HG03442 (cell line): ENCODE measurements around the gene CERS6.
"Not testable (repeated sequence)": the region's sequence is repeated elsewhere in the genome, so short reads cannot be mapped to it uniquely, and the experiment has no call there.

Source experiments
- ATAC-seq: cut with Tn5 transposase; IDR thresholded peaks from one replicate; pipeline ENCODE4 v1.9.1; 2021; ENCODE audit warnings: mild to moderate bottlenecking, moderate library complexity; ENCODE audit not compliant: unreplicated experiment

Gene CERS6

DNA sequence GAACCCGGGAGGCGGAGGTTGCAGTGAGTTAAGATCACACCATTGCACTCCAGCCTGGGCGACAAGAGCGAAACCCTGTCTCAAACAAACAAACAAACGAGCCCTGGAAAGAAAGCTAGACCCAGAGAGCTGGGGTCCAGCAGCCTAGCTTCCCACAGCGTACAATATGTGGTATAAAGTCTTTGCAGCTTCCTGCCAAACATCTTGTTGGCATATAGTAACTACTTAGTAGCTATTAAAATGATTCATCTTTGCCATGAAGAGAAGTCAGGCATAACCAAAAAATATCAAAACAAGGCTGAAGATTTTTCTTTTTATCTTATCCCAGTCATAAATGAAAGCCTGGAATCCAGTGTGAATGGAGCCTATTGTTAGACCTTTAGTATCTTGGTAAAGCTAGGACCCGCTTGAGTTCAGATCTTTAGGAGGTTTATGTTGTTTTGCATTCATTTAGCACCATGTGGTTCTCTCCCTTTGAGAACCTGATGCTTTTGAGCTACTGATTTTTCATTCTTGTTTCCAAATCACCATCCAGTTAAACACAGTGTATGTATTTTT lies 206.7 kb downstream of the CERS6 start:
- ATAC-seq: no peak

DNA sequence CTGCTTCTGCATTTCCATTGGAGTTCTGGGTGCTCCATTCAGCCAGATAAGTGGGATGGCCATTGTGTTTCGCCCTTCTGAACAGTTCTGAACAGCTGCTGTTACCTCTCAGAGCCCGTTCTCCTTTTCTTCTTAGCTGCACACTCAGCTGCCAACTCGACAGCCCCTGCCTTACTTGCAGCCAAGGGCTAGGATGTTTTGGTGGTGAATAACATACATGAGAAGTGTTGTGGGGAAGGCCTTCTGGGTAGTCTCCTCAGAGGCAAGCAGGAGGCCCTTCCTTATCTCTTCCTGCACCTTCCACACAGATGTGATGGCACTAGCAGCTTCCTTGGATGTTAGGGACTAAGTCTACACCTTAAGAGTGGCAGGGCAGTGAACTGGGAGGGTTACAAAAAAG lies 207.9 kb downstream of the CERS6 start:
- no peak for ATAC-seq

- not testable (repeated sequence) for ATAC-seq
These were observed 208.6 kb downstream of the CERS6 start for GRCh38 chr2:168664715-168665114.

GRCh38 chr2:168666339-168666738 lies 210.3 kb downstream of the CERS6 start:
- ATAC-seq: no peak

DNA sequence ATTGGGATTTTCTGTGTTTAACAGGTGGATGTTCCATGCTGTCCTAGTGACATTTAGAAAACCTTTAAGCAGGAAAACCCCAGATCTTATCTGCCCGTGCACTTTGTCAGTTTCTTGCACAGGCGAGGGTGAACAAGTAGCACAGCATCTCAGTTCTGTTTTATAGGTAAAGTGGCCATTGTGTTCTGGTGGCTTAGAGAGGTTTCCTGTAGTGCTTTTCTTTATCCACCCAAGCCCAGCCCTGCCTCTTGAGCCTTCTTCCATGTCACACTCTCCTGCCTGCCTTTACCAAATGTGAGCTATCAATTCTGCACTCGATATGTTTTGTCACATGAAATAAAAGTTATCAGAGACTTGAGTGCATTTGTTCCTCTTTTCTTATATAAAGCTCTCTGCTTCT lies 211.1 kb downstream of the CERS6 start:
- no peak for ATAC-seq

GRCh38 chr2:168669151-168669550 lies 213.1 kb downstream of the CERS6 start:
- no peak for ATAC-seq

GRCh38 chr2:168670478-168670877 lies 214.4 kb downstream of the CERS6 start:
- ATAC-seq: no peak

- ATAC-seq: no peak
These were observed 215.9 kb downstream of the CERS6 start for GRCh38 chr2:168671932-168672331.

- no peak for ATAC-seq
These were observed 217.5 kb downstream of the CERS6 start for GRCh38 chr2:168673265-168674189.

GRCh38 chr2:168678153-168678853 lies 222.2 kb downstream of the CERS6 start:
- no peak for ATAC-seq

DNA sequence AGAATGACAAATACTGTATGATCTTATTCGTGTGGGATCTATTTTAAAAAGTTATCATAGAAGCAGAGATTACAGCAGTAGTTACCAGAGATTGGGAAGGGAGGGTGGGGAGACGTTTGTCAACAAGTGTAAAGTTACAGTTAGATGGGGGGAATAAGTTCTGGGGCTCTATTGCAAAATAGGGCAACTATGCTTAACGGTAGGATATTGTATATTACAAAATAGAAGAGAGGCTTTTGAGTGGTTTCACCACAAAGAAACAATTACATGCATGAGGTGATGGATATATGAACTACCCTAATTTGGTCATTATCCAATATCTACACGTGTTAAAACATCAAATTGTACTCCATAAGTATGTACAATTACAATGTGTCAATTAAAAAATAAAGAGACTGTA lies 223.0 kb downstream of the CERS6 start:
- ATAC-seq: no peak

DNA sequence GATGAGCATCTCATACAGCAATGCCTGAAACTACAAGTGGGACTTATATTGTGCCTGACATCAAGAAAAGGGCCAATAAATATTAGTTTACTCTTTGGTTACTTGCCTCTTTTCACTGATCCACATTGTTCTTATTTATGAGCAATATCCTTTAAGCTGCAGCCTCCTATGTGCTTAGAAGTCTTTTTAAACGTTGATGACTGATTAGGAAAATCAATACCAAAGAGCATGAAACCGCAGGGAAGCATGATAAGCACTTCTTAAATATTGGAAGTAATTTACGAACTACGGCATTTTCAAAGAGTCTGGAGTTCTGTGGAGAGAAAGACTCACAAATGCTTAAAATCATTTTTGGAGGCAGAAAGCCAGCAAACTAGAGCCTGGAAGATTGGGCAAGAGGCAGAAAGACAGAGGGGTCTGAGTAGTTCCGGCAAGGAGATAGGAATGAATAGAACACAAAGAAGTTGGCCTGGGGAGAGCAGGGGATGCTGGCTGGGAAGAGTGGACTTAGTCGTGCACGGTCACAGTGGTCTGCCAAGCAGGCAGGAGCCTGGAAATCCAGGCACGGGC lies 223.8 kb downstream of the CERS6 start:
- no peak for ATAC-seq

GRCh38 chr2:168683996-168684395 lies 227.9 kb downstream of the CERS6 start:
- no peak for ATAC-seq

DNA sequence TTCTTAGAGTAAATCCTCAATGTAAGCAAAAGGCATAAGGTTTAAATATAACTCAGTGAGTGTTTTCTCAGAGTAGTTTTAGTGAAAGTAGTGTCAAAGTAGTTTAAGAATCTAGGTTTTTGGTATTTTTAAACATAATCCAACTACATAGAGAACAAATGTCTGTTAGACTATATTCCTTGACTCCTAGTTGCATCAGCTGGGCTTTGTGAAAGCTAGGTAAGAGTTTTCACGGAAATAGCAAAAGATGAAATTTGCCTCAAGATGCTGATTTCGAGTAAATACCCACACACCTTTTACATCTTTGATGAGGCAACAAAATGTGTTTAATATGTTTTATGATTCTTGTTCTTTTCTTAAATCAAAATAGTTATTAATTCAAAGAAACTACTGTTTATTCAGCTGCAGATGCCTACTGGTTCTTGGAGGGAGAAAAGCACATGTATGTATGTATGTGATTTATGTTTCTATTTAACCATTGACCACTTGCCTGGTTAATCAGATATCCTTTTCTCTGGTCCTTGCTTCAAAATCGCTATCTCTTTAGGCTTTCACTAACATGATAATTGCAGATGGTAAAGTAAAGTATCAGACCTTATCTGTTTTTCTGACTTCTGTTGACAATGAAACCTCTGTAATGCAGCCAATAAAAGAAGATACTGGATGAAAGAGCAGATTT lies 229.0 kb downstream of the CERS6 start:
- no peak for ATAC-seq

DNA sequence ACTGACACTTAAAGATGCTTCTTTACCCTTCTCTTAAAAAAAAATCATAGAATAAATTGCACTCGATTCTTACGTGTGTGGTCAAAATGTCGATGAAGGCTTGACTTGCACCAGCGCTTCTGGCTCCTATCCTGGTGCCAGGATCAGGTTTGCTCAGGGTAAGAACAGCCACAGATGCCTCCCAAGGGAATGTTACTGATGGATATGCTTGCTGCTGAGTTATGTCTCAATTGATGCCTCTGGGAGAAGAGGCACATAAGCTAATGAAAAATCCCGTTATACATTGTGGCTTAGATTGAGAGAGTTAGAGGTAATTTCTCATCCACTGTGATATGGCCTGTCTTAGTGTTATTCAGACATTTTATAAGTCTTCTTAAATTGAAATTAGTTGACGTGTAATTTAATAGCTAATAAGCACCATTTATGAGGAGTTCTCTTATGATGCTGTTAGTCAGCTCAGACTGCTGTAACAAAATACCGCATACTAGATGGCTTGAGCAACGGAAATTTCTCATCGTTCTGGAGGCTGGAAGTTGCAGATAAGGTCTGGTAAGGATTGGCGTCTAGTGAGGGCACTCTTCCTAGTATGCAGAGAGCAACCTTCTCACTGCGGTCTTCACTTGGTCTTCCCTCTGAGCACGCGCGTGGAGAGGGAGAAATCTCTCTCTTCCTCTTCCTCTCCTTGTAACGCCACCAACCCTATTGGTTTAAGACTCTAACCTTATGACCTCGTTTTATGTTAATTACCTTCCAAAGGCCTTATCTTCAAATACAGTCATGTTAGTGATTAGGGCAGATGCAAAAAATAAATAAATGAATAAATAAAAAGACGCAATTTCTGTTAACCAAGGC lies 229.8 kb downstream of the CERS6 start:
- no peak for ATAC-seq

- no peak for ATAC-seq
These were observed 230.6 kb downstream of the CERS6 start for GRCh38 chr2:168686452-168687191.

- no peak for ATAC-seq
These were observed 231.2 kb downstream of the CERS6 start for GRCh38 chr2:168687314-168687713.

DNA sequence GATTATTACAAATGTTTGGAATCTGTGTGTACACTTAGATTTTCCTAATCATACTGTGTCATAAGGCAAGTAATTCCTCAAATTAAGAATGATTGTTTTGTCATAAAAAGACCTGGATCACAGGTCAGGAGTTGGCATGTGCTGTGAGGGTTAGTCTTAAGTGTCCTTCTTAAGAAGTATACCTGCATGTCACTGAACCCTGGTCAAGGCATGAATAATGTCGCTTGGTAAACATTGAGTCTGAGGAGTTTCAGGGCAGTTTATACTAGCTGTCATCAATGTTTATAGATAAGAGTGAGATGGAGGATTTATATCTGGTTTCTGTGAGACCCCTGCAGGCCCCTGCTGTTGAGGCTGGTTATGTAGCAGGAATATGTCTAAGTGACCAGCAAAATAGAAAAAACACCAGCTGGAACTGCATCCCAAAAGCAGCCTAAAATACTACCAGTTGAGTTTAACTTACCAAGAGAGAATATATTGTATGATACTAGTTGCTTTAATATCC lies 234.4 kb downstream of the CERS6 start:
- ATAC-seq: no peak

GRCh38 chr2:168691221-168691620 lies 235.1 kb downstream of the CERS6 start:
- no peak for ATAC-seq
